Endothelial cell of umbilical vein (primary cell): ENCODE measurements around the gene TNFRSF21. TPM values are rescaled to one million over a fixed set of nuclear protein-coding genes. Genes with fewer than 3 reads are reported as not detected.

Experiments
- BruUV-seq: library from RNA; stranded (reverse); fragments of 400-500 nt; replicated peaks from 2 replicates; lab custom pipeline; 2021; lab: Mats Ljungman, UMichigan
- CTCF ChIA-PET: fragments of 300-600, 350-600 bp; sonication (Branson Sonifier 250); formaldehyde crosslinking; loops from one replicate; lab custom pipeline; 2021; ENCODE audit warnings: antibody characterized with exemption, inconsistent platforms; lab: Charles Lee
- POLR2A ChIA-PET: fragments of 300-600, 350-600 bp; sonication (Branson Sonifier 250); formaldehyde crosslinking; loops from one replicate; lab custom pipeline; 2021; ENCODE audit warnings: antibody characterized with exemption, inconsistent platforms; lab: Charles Lee
- DNase-seq: peaks from one replicate; pipeline ENCODE4 v3.0.0-alpha.2; 2011; ENCODE audit warnings: low read depth, low spot score
- FAIRE-seq: peaks from 2 replicates; lab custom pipeline; 2011; peaks lifted over from hg19 to GRCh38; lab: Jason Lieb, UNC
- H2AFZ ChIP-seq: 2 replicates; pipeline ENCODE4 v1.6.0; 2012; ENCODE audit warnings: low read depth, low read length, control low read depth, inconsistent platforms
- H3K27ac ChIP-seq: 2 replicates; pipeline ENCODE4 v1.5.1; 2011; ENCODE audit warnings: low read depth, mild to moderate bottlenecking, control low read depth, low read length, moderate library complexity; ENCODE audit not compliant: insufficient read depth
- H3K27me3 ChIP-seq, 2 experiments: 2 replicates each; pipeline versions ENCODE4 v1.6.0 to v1.6.1; 2011; ENCODE audit warnings: low read length in 2 of 2, mixed read lengths in 1 of 2; ENCODE audit not compliant: control insufficient read depth in 2 of 2, insufficient read depth in 2 of 2
- H3K36me3 ChIP-seq, 2 experiments: 2 replicates in 1 of 2; 3 replicates in 1 of 2; pipeline ENCODE4 v1.5.1; 2011; ENCODE audit warnings: low read length in 2 of 2, mild to moderate bottlenecking in 1 of 2, moderate library complexity in 1 of 2; ENCODE audit not compliant: control insufficient read depth in 2 of 2, insufficient read depth in 2 of 2; ENCODE audit errors: extremely low read depth in 1 of 2
- H3K4me1 ChIP-seq: 3 replicates; pipeline ENCODE4 v1.5.1; 2011; ENCODE audit warnings: mild to moderate bottlenecking, low read length; ENCODE audit not compliant: control insufficient read depth, insufficient read depth; ENCODE audit errors: extremely low read depth
- H3K4me2 ChIP-seq: 2 replicates; pipeline ENCODE4 v1.6.1; 2011; ENCODE audit warnings: low read length, control low read depth, mixed read lengths; ENCODE audit not compliant: insufficient read depth
- H3K4me3 ChIP-seq, 3 experiments: fragments of 200-600 bp in 1 of 3; sonication (generic), shearing (Covaris generic) in 1 of 3; replicated peaks in 1 of 3; 2 replicates each; pipeline ENCODE4 v1.5.1; 2011 to 2016; ENCODE audit warnings: control low read depth in 3 of 3, low read length in 3 of 3, mild to moderate bottlenecking in 2 of 3, inconsistent platforms in 1 of 3, low read depth in 1 of 3, moderate library complexity in 1 of 3; ENCODE audit not compliant: insufficient read depth in 1 of 3
- H3K79me2 ChIP-seq: 2 replicates; pipeline ENCODE4 v1.6.0; 2012; ENCODE audit warnings: low read length, inconsistent platforms; ENCODE audit not compliant: control insufficient read depth, insufficient read depth
- H3K9ac ChIP-seq: replicated peaks from 2 replicates; pipeline ENCODE3; 2011; ENCODE audit warnings: low read length, control low read depth; ENCODE audit not compliant: insufficient read depth; ENCODE audit errors: extremely low read depth
- H3K9me1 ChIP-seq: replicated peaks from 3 replicates; pipeline ENCODE4 v1.6.0; 2011; ENCODE audit warnings: mild to moderate bottlenecking, low read length; ENCODE audit not compliant: control insufficient read depth, insufficient read depth; ENCODE audit errors: extremely low read depth
- H3K9me3 ChIP-seq: replicated peaks from 2 replicates; pipeline ENCODE4 v1.5.1; 2012; ENCODE audit warnings: low read length, inconsistent platforms; ENCODE audit not compliant: control insufficient read depth, insufficient read depth
- H4K20me1 ChIP-seq: replicated peaks from 2 replicates; pipeline ENCODE3; 2011; ENCODE audit warnings: mild to moderate bottlenecking, low read length; ENCODE audit not compliant: control insufficient read depth, insufficient read depth; ENCODE audit errors: extremely low read depth
- CTCF ChIP-seq, 2 donors: IDR thresholded peaks; 1 replicate in 1 of 2; 2 replicates in 1 of 2; pipeline ENCODE4 v1.5.1; 2011; ENCODE audit warnings: low read length in 2 of 2, mild to moderate bottlenecking in 2 of 2, moderate library complexity in 2 of 2, control low read depth in 1 of 2, inconsistent platforms in 1 of 2, low read depth in 1 of 2; ENCODE audit not compliant: insufficient read depth in 1 of 2; ENCODE audit errors: extremely low read depth in 1 of 2
- EZH2 ChIP-seq: IDR thresholded peaks from 2 replicates; pipeline ENCODE4 v1.6.1; 2012; ENCODE audit warnings: borderline replicate concordance, low read depth, mild to moderate bottlenecking, moderate library complexity, low read length, inconsistent platforms; ENCODE audit not compliant: severe bottlenecking
- FOS ChIP-seq: IDR thresholded peaks from 2 replicates; pipeline ENCODE4 v1.6.1; 2011; ENCODE audit warnings: mild to moderate bottlenecking, low read length, moderate library complexity, borderline replicate concordance; ENCODE audit not compliant: insufficient read depth
- GATA2 ChIP-seq: IDR thresholded peaks from 2 replicates; pipeline ENCODE4 v1.7.0; 2011; ENCODE audit warnings: low read depth, mild to moderate bottlenecking, moderate library complexity, mixed read lengths, low read length; ENCODE audit not compliant: insufficient read length, insufficient read depth
- JUN ChIP-seq: IDR thresholded peaks from 2 replicates; pipeline ENCODE4 v1.6.1; 2011; ENCODE audit warnings: borderline replicate concordance, low read depth; ENCODE audit not compliant: insufficient read length, insufficient read depth
- MAX ChIP-seq: IDR thresholded peaks from 2 replicates; pipeline ENCODE4 v1.6.1; 2011; ENCODE audit not compliant: insufficient read depth, insufficient read length
- MYC ChIP-seq: IDR thresholded peaks from one replicate; pipeline ENCODE4 v1.6.1; 2011; ENCODE audit warnings: mild to moderate bottlenecking, low read depth, low read length
- POLR2A ChIP-seq: IDR thresholded peaks from 2 replicates; pipeline ENCODE4 v1.6.1; 2012; ENCODE audit warnings: low read depth, mild to moderate bottlenecking, control low read depth, low read length
- POLR2AphosphoS5 ChIP-seq: IDR thresholded peaks from 2 replicates; pipeline ENCODE4 v1.6.1; 2012; ENCODE audit warnings: low read depth, mild to moderate bottlenecking, control low read depth, low read length, moderate library complexity; ENCODE audit not compliant: insufficient read depth
- dilution Hi-C: fragments of 300-500 bp; cut with MboI; formaldehyde crosslinking; loops from one replicate; pipeline ENCODE4 v1.15.0; 2019; ENCODE audit warnings: low sequenced_read_pairs; ENCODE audit not compliant: extremely low pct_ligation_motif_present
- intact Hi-C: fragments of 100-400 bp; cut with micrococcal nuclease; formaldehyde crosslinking; loops from one replicate; pipeline ENCODE4 v1.10.0; 2022
- polyA plus RNA-seq, 4 experiments: library from polyadenylated mRNA; depleted of rRNA in 3 of 4; stranded (reverse) in 3 of 4; unstranded in 1 of 4; fragments of >200 nt; gene quantifications; 2 replicates each; pipeline versions ENCODE4 v1.2.1 to v1.2.3, GENCODE V29; 2011 to 2012; ENCODE audit warnings: missing spikeins in 1 of 4
- total RNA-seq: library from RNA; stranded (reverse); gene quantifications from 2 replicates; pipeline ENCODE4 v1.2.3, GENCODE V29; 2021

The TNFRSF21 gene
- total and polyA plus RNA-seq, 2 donors (not counting 3 experiments of a cell fraction or from before 2014, with no cell fraction given) = 26.0 to 40.6 TPM

GRCh38 chr6:47342824-47343223, 33.1 kb upstream of the TNFRSF21 start:
- H3K27ac ChIP-seq = no peak overlapping the region
- H3K4me2 ChIP-seq = no peak overlapping the region
- peaks cover 3 to 4% of the 10 kb centered on the region in 2 experiments for H3K27me3 ChIP-seq
- TF ChIP-seq MAX = no peak
- no peak for TF ChIP-seq GATA2
- TF ChIP-seq JUN = no peak
- BruUV-seq = no TSS peak
- no peak overlapping the region for H2AFZ ChIP-seq
- intact Hi-C loops = no loop called here
- no peaks in the 10 kb centered on the region for H4K20me1 ChIP-seq
- ChIA-PET CTCF (no interaction called here), POLR2A (no interaction called here)
- H3K9me3 ChIP-seq = no peaks in the 10 kb centered on the region
- FAIRE-seq (no peak), DNase-seq (no peak)
- dilution Hi-C loops = no loop called here
- H3K9me1 ChIP-seq = no peaks in the 10 kb centered on the region
- no peaks in the 10 kb centered on the region for H3K4me1 ChIP-seq
- no peaks in the 10 kb centered on the region for H3K79me2 ChIP-seq
- no peaks in the 10 kb centered on the region for H3K36me3 ChIP-seq
- H3K4me3 ChIP-seq = no peak overlapping the region
- no peak overlapping the region for H3K9ac ChIP-seq

GRCh38 chr6:47337519-47337918, 27.8 kb upstream of the TNFRSF21 start:
- CTCF ChIA-PET = interaction anchor here (1.2 kb wide), 1 partner anchor 10 kb away, joined by 3 read pairs; no protein-coding TSS in a partner anchor
- Histone ChIP-seq H3K27ac (no peak overlapping the region), H3K9me1 (no peaks in the 10 kb centered on the region), H3K4me3 (no peak overlapping the region), H3K9ac (no peak overlapping the region), H3K4me2 (no peak overlapping the region), H3K79me2 (no peaks in the 10 kb centered on the region), H2AFZ (no peak overlapping the region), H3K4me1 (no peaks in the 10 kb centered on the region), H4K20me1 (no peaks in the 10 kb centered on the region), H3K36me3 (no peaks in the 10 kb centered on the region), H3K9me3 (no peaks in the 10 kb centered on the region), H3K27me3 (peaks cover 0 to 2% of the 10 kb centered on the region in 2 experiments)
- FAIRE-seq (no peak), DNase-seq (no peak)
- TF ChIP-seq GATA2 (no peak), POLR2A (no peak), CTCF (IDR thresholded peaks at IDR 0.05; ENCODE audit: extremely low read depth in 1 of 2, insufficient read depth in 1 of 2, low read depth in 1 of 2, low read length in 2 of 2) (no peak), JUN (no peak), FOS (no peak), MYC (no peak), MAX (no peak), EZH2 (no peak), POLR2AphosphoS5 (no peak)
- intact Hi-C loops (no loop called here), dilution Hi-C loops (no loop called here)
- BruUV-seq = no TSS peak
- POLR2A ChIA-PET = no interaction called here
